ENCODE data around the gene ATP8B3. TPM values are rescaled to one million over a fixed set of nuclear protein-coding genes. Genes with fewer than 3 reads are reported as not detected.
A peak's percentile ranks its signal among the peaks of the same experiment; 100 is the strongest.

Gene ATP8B3
- polyA plus RNA-seq, 1 donor (not counting 4 experiments of a cell fraction or from before 2014, with no cell fraction given): 0.98 TPM

GRCh38 chr19:1736280-1736679, 75.8 kb downstream of the ATP8B3 start:
- TF ChIP-seq, protein P1, sequence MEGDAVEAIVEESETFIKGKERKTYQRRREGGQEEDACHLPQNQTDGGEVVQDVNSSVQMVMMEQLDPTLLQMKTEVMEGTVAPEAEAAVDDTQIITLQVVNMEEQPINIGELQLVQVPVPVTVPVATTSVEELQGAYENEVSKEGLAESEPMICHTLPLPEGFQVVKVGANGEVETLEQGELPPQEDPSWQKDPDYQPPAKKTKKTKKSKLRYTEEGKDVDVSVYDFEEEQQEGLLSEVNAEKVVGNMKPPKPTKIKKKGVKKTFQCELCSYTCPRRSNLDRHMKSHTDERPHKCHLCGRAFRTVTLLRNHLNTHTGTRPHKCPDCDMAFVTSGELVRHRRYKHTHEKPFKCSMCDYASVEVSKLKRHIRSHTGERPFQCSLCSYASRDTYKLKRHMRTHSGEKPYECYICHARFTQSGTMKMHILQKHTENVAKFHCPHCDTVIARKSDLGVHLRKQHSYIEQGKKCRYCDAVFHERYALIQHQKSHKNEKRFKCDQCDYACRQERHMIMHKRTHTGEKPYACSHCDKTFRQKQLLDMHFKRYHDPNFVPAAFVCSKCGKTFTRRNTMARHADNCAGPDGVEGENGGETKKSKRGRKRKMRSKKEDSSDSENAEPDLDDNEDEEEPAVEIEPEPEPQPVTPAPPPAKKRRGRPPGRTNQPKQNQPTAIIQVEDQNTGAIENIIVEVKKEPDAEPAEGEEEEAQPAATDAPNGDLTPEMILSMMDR (optimal IDR thresholded peaks at IDR 0.05 in 1 of 3, IDR thresholded peaks at IDR 0.05 in 1 of 3, conservative IDR thresholded peaks at IDR 0.05 in 1 of 3; ENCODE audit: extremely low read depth in 1 of 3, insufficient read depth in 2 of 3, low read length in 3 of 3): no peak
- no peak for TF ChIP-seq EZH2 (IDR thresholded peaks at IDR 0.05; ENCODE audit: low read length)
- DNase-seq (ENCODE audit: low read depth, low spot score): no peak
- FAIRE-seq: no peak
- Histone ChIP-seq H3K27me3 (ENCODE audit: control insufficient read depth, extremely low read depth, insufficient read depth, low read length) (peaks cover 36% of the 10 kb centered on the region), H3K9me1 (ENCODE audit: control insufficient read depth, extremely low read depth, insufficient read depth, low read length) (no peaks in the 10 kb centered on the region), H3K9ac (ENCODE audit: control insufficient read depth, extremely low read depth, insufficient read depth, low read length) (no peak overlapping the region), H3K4me1 (ENCODE audit: control insufficient read depth, extremely low read depth, insufficient read depth, low read length) (no peaks in the 10 kb centered on the region), H3K79me2 (ENCODE audit: control insufficient read depth, insufficient read depth, low read length) (no peaks in the 10 kb centered on the region), H3K36me3 (ENCODE audit: control insufficient read depth in 2 of 2, extremely low read depth in 1 of 2, insufficient read depth in 2 of 2, low read length in 2 of 2) (no peaks in the 10 kb centered on the region), H3K27ac (ENCODE audit: control insufficient read depth, insufficient read depth, low read length) (no peak overlapping the region), H3K4me3 (ENCODE audit: control insufficient read depth in 2 of 3, extremely low read depth in 1 of 3, insufficient read depth in 2 of 3, low read depth in 1 of 3, low read length in 3 of 3) (no peak overlapping the region), H3K9me3 (ENCODE audit: control insufficient read depth, low read depth, low read length) (no peaks in the 10 kb centered on the region), H4K20me1 (ENCODE audit: control insufficient read depth, extremely low read depth, insufficient read depth, low read length) (no peaks in the 10 kb centered on the region), H3K4me2 (ENCODE audit: control insufficient read depth, extremely low read depth, insufficient read depth, low read depth, low read length) (no peak overlapping the region), H2AFZ (ENCODE audit: control insufficient read depth, low read length) (no peak overlapping the region)
- dilution Hi-C loops (cut with MboI; ENCODE audit: extremely low pct_ligation_motif_present, low sequenced_read_pairs): no loop called here

- Histone ChIP-seq H3K4me2 (ENCODE audit: control insufficient read depth, extremely low read depth, insufficient read depth, low read depth, low read length) (no peak overlapping the region), H3K9ac (ENCODE audit: control insufficient read depth, extremely low read depth, insufficient read depth, low read length) (no peak overlapping the region), H3K4me3 (ENCODE audit: control insufficient read depth in 2 of 3, extremely low read depth in 1 of 3, insufficient read depth in 2 of 3, low read depth in 1 of 3, low read length in 3 of 3) (no peak overlapping the region), H3K9me3 (ENCODE audit: control insufficient read depth, low read depth, low read length) (no peaks in the 10 kb centered on the region), H4K20me1 (ENCODE audit: control insufficient read depth, extremely low read depth, insufficient read depth, low read length) (no peaks in the 10 kb centered on the region), H3K79me2 (ENCODE audit: control insufficient read depth, insufficient read depth, low read length) (no peaks in the 10 kb centered on the region), H3K27ac (ENCODE audit: control insufficient read depth, insufficient read depth, low read length) (no peak overlapping the region), H3K9me1 (ENCODE audit: control insufficient read depth, extremely low read depth, insufficient read depth, low read length) (no peaks in the 10 kb centered on the region), H3K36me3 (ENCODE audit: control insufficient read depth in 2 of 2, extremely low read depth in 1 of 2, insufficient read depth in 2 of 2, low read length in 2 of 2) (no peaks in the 10 kb centered on the region), H3K4me1 (ENCODE audit: control insufficient read depth, extremely low read depth, insufficient read depth, low read length) (no peaks in the 10 kb centered on the region), H2AFZ (ENCODE audit: control insufficient read depth, low read length) (no peak overlapping the region), H3K27me3 (ENCODE audit: control insufficient read depth, extremely low read depth, insufficient read depth, low read length) (peaks cover 36% of the 10 kb centered on the region)
- dilution Hi-C loops (cut with MboI; ENCODE audit: extremely low pct_ligation_motif_present, low sequenced_read_pairs): no loop called here
- FAIRE-seq (no peak), DNase-seq (ENCODE audit: low read depth, low spot score) (no peak)
- TF ChIP-seq EZH2 (IDR thresholded peaks at IDR 0.05; ENCODE audit: low read length): peak; percentile 53
- TF ChIP-seq, protein P1 (optimal IDR thresholded peaks at IDR 0.05 in 1 of 3, IDR thresholded peaks at IDR 0.05 in 1 of 3, conservative IDR thresholded peaks at IDR 0.05 in 1 of 3; ENCODE audit: extremely low read depth in 1 of 3, insufficient read depth in 2 of 3, low read length in 3 of 3): no peak
Measured at GRCh38 chr19:1734321-1734966, 77.6 kb downstream of the ATP8B3 start.

Other genes starting within 250 kb of the ATP8B3 start
- 3.9 to 6.3 TPM (median 5.9 TPM) in 3 replicates for gene MEX3D, start 244.0 kb downstream of the ATP8B3 start, polyA plus RNA-seq
- 16.6 to 27.4 TPM (median 21.9 TPM) in 3 replicates for gene MBD3, start 219.4 kb downstream of the ATP8B3 start, polyA plus RNA-seq
- 136 to 468 TPM (median 327 TPM) in 3 replicates for gene UQCR11, start 206.8 kb downstream of the ATP8B3 start, polyA plus RNA-seq
- gene TCF3, start 159.7 kb downstream of the ATP8B3 start, polyA plus RNA-seq: 40.0 to 59.0 TPM (median 44.4 TPM) in 3 replicates
- under 0.01 to 0.01 TPM in 2 of 3 replicates, not detected in the other for gene ONECUT3, start 58.8 kb downstream of the ATP8B3 start, polyA plus RNA-seq
- 6.1 to 18.6 TPM (median 9.1 TPM) in 3 replicates for gene REXO1, start 36.2 kb upstream of the ATP8B3 start, polyA plus RNA-seq
- gene KLF16, start 51.3 kb upstream of the ATP8B3 start, polyA plus RNA-seq: 4.9 to 14.7 TPM (median 6.0 TPM) in 3 replicates
- gene ABHD17A, start 73.2 kb upstream of the ATP8B3 start, polyA plus RNA-seq: 27.2 to 67.3 TPM (median 31.0 TPM) in 3 replicates
- 0.55 to 0.93 TPM (median 0.85 TPM) in 3 replicates for gene ADAT3, start 93.1 kb upstream of the ATP8B3 start, polyA plus RNA-seq
- gene SCAMP4, start 93.1 kb upstream of the ATP8B3 start, polyA plus RNA-seq: 4.8 to 30.3 TPM (median 7.0 TPM) in 3 replicates
- 32.5 to 72.4 TPM (median 34.9 TPM) in 3 replicates for gene CSNK1G2, start 128.9 kb upstream of the ATP8B3 start, polyA plus RNA-seq
- 19.2 to 24.7 TPM (median 22.3 TPM) in 3 replicates for gene BTBD2, start 203.4 kb upstream of the ATP8B3 start, polyA plus RNA-seq
- 64.0 to 113 TPM (median 88.3 TPM) in 3 replicates for gene MKNK2, start 239.0 kb upstream of the ATP8B3 start, polyA plus RNA-seq